ENCODE measurements around the gene RYR1. TPM values are rescaled to one million over a fixed set of nuclear protein-coding genes. Genes with fewer than 3 reads are reported as not detected.

The RYR1 gene
- total and polyA plus RNA-seq, 2 of the 8 experiments (the other 6 are each of a cell fraction or from before 2014, with no cell fraction given): 5.8 to 11.8 TPM

DNA sequence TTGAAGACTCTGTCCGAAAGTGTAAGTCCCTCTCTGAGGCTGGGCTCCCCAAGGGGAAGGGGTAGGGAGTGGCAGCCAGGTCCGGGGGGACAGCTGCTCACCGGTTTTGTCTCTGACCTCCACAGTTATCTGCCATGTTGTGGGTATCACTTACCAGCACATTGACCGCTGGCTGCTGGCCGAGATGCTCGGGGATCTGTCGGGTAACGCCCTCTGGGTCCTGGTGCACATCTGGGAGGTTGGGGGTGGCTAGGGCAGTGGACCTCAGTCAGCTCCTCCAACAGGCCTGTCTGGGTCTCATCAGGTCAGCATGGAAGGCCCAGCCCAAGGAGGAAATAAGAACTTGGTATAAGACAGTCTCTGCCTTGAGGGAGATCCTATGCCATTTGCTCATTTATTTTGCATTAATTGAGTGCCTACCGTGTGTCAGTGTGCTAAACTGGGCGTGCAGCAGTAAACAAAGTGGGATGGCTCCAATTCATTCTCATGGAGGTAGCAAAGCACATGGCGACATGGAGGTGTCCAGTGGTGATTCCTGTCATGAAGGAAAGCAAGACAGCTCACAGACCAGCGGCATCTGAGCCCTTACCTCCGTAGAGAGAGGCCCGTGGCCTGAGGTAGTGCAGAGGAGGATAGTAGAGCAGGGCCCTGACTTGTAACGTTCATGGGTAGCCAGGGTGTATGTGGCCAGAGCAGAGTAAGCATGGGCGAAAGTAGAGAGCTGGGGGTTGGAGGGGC is 199.2 kb downstream of the RYR1 start:
- H4K5ac ChIP-seq (ENCODE audit: insufficient read length, low read depth, low read length): no peak overlapping the region
- POLR2A ChIA-PET (ENCODE audit: partially characterized antibody): interaction anchor here (1.0 to 2.7 kb wide), 6 partner anchors 9 to 90 kb away, joined by 3 to 10 read pairs (median 3); partner anchors contain the start of genes ACTN4 and MAP4K1
- H2BK20ac ChIP-seq (ENCODE audit: low read length): no peak overlapping the region
- TF ChIP-seq BCL11A (IDR thresholded peaks at IDR 0.05; ENCODE audit: low read depth in 2 of 2, low read length in 2 of 2): no peak
- TF ChIP-seq SP2 (IDR thresholded peaks at IDR 0.05; ENCODE audit: low read length): no peak
- TF ChIP-seq HDAC2 (IDR thresholded peaks at IDR 0.05; ENCODE audit: borderline replicate concordance in 1 of 2, low read depth in 2 of 2, low read length in 2 of 2): no peak
- no peak for TF ChIP-seq SP4 (IDR thresholded peaks at IDR 0.05; ENCODE audit: low read length)
- TF ChIP-seq TCF12 (IDR thresholded peaks at IDR 0.05; ENCODE audit: low read depth, low read length): no peak
- TF ChIP-seq RNF2 (IDR thresholded peaks at IDR 0.05; ENCODE audit: borderline replicate concordance, low read depth, low read length, missing control alignments, poor library complexity, severe bottlenecking): no peak
- no peak for TF ChIP-seq SRF (IDR thresholded peaks at IDR 0.05; ENCODE audit: low read depth, low read length)
- TF ChIP-seq POLR2AphosphoS5 (IDR thresholded peaks at IDR 0.05; ENCODE audit: low read depth, low read length): no peak
- TF ChIP-seq POLR2A (IDR thresholded peaks at IDR 0.05; ENCODE audit: control extremely low read depth in 1 of 2, low read depth in 2 of 2, low read length in 2 of 2): 0 out of 3 replicates have a peak, but pooled peaks of 1 of the 2 experiments have one; percentile 4
- H3K23ac ChIP-seq (ENCODE audit: insufficient read length): no peak overlapping the region
- FAIRE-seq (no peak), DNase-seq (ENCODE audit: low read depth in 1 of 2, low spot score in 2 of 2) (no peak)
- H3K9me3 ChIP-seq (ENCODE audit: insufficient read depth in 2 of 2, low read depth in 1 of 2, low read length in 1 of 2): no peaks in the 10 kb centered on the region
- no peaks in the 10 kb centered on the region for H3K23me2 ChIP-seq (ENCODE audit: low read depth, low read length)
- H3K14ac ChIP-seq (ENCODE audit: insufficient read length): no peak overlapping the region
- no peak overlapping the region for H3K9ac ChIP-seq (replicated peaks in 1 of 4; ENCODE audit: extremely low read depth in 1 of 4, low read depth in 3 of 4, low read length in 3 of 4)
- H4K20me1 ChIP-seq (replicated peaks in 1 of 2; ENCODE audit: control insufficient read depth in 1 of 2, insufficient read depth in 2 of 2, low read length in 2 of 2): no peaks in the 10 kb centered on the region
- H4K8ac ChIP-seq (ENCODE audit: extremely low read depth, insufficient read depth, low read length): no peak overlapping the region
- H3K4me1 ChIP-seq (replicated peaks in 1 of 4; ENCODE audit: control insufficient read depth in 3 of 4, insufficient read depth in 4 of 4, low read length in 3 of 4): no peaks in the 10 kb centered on the region; a peak in 1 of 7 replicates
- 91% methylated on average over 15 of the region's 16 CpGs; no CpG with 5 or more reads in 1 of the 2 experiments for WGBS, 2 experiments (ENCODE audit: extremely low coverage in 1 of 2, insufficient coverage in 1 of 2, insufficient read length in 1 of 2, insufficient replicate concordance in 2 of 2, low coverage in 1 of 2, low lambda C conversion rate in 2 of 2, missing lambda C conversion rate in 1 of 2)
- H2AFZ ChIP-seq (ENCODE audit: low read length): no peak overlapping the region
- CTCF ChIA-PET (ENCODE audit: partially characterized antibody): interaction anchor here (6.3 kb wide), 1 partner anchor 14 kb away, joined by 62 read pairs; the partner anchor contains the start of gene ACTN4
- H3K4ac ChIP-seq (replicated peaks; ENCODE audit: insufficient read length, low read depth, low read length): no peak overlapping the region
- H2BK120ac ChIP-seq (replicated peaks; ENCODE audit: low read depth, low read length): no peak overlapping the region
- no peak overlapping the region for H3K4me3 ChIP-seq (ENCODE audit: extremely low read depth in 1 of 4, insufficient read depth in 2 of 4, low read depth in 3 of 4, low read length in 4 of 4)
- no peak overlapping the region for H2BK15ac ChIP-seq (ENCODE audit: low read length)
- H3K79me2 ChIP-seq (ENCODE audit: control insufficient read depth in 1 of 2, insufficient read depth in 2 of 2, low read length in 2 of 2): no peaks in the 10 kb centered on the region
- no peaks in the 10 kb centered on the region for H3K27me3 ChIP-seq (replicated peaks in 1 of 4; ENCODE audit: control insufficient read depth in 3 of 4, extremely low read depth in 1 of 4, insufficient read depth in 3 of 4, low read length in 3 of 4)
- no peak overlapping the region for H2BK12ac ChIP-seq (ENCODE audit: low read depth, low read length)
- no peak overlapping the region for H3K56ac ChIP-seq (replicated peaks; ENCODE audit: insufficient read length, low read depth, low read length)
- H2BK5ac ChIP-seq (ENCODE audit: low read depth, low read length): no peak overlapping the region
- no peak overlapping the region for H3K27ac ChIP-seq (ENCODE audit: low read depth, low read length)
- peaks cover 4 to 49% (median 20%) of the 10 kb centered on the region in 4 experiments; a peak in 7 of 8 replicates for H3K36me3 ChIP-seq (ENCODE audit: control insufficient read depth in 2 of 4, insufficient read depth in 4 of 4, low read length in 3 of 4)
- H4K91ac ChIP-seq (replicated peaks; ENCODE audit: insufficient read length, low read length): no peak overlapping the region
- no peak overlapping the region for H2AK5ac ChIP-seq (ENCODE audit: low read depth, low read length)
- H3K79me1 ChIP-seq (ENCODE audit: low read depth, low read length): no peaks in the 10 kb centered on the region
- no peak overlapping the region for H3K4me2 ChIP-seq (ENCODE audit: insufficient read depth in 1 of 2, low read depth in 2 of 2, low read length in 2 of 2)
- no peak overlapping the region for H3K18ac ChIP-seq (ENCODE audit: extremely low read depth, low read length)
